Right ventricle myocardium inferior (tissue), 1 donor: ENCODE measurements around the gene OMD. TPM values are rescaled to one million over a fixed set of nuclear protein-coding genes. Genes with fewer than 3 reads are reported as not detected.
A peak's percentile ranks its signal among the peaks of the same experiment; 100 is the strongest.
"Not testable (repeated sequence)": the region's sequence is repeated elsewhere in the genome, so short reads cannot be mapped to it uniquely, and the experiment has no call there.

Experiments
- ATAC-seq: fragments of 200-7000 bp; cut with Tn5 transposase; one replicate; pipeline ENCODE4 v1.9.1; 2020; ENCODE audit warnings: mild to moderate bottlenecking, moderate library complexity
- DNase-seq: peaks from one replicate; pipeline ENCODE4 v3.0.0; 2021; ENCODE audit errors: missing footprints
- intact Hi-C: fragments of 100-400 bp; cut with DNase I; formaldehyde crosslinking; loops from one replicate; pipeline ENCODE4 v1.11.0; 2022
- total RNA-seq: library from RNA; stranded (reverse); fragmentation: NEBNext Ultra II Directional; extraction: Animal tissue kit (Norgen Biotek cat#: 25700); gene quantifications from one replicate; pipeline ENCODE4 v1.2.1, GENCODE V29; 2021
- donor health status: DM: no; HTN: yes; CAD: no; lungs with severe emphysema.

Gene OMD
- total RNA-seq, 1 donor from 2014 or later: 3.2 TPM

- intact Hi-C loops: no loop called here
- no peak for ATAC-seq
- no peak for DNase-seq
Measured at GRCh38 chr9:92422611-92423338, 1.5 kb downstream of the OMD start.

DNA sequence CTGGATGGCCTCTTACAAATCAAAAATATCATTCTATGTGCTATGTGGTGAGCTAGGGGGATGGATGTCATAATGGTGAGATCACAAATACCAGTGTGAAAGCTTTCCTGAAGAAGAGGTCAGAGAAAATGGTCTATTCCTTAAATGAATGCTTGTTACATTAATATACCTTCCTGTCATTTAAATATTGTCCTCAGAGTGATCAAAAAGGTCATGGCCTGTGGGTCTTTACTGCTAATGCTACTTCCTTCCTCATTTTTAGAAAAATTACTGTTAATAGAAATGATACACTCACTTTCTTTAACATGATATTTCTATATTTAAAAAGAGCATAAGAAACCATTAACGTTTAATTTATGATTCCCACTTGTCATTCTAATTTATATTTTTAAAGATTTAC is 9.7 kb downstream of the OMD start:
- DNase-seq (no peak), ATAC-seq (no peak)
- intact Hi-C loops: no loop called here

- not testable (repeated sequence) for ATAC-seq
Measured at GRCh38 chr9:92411157-92411556, 13.1 kb downstream of the OMD start.

DNA sequence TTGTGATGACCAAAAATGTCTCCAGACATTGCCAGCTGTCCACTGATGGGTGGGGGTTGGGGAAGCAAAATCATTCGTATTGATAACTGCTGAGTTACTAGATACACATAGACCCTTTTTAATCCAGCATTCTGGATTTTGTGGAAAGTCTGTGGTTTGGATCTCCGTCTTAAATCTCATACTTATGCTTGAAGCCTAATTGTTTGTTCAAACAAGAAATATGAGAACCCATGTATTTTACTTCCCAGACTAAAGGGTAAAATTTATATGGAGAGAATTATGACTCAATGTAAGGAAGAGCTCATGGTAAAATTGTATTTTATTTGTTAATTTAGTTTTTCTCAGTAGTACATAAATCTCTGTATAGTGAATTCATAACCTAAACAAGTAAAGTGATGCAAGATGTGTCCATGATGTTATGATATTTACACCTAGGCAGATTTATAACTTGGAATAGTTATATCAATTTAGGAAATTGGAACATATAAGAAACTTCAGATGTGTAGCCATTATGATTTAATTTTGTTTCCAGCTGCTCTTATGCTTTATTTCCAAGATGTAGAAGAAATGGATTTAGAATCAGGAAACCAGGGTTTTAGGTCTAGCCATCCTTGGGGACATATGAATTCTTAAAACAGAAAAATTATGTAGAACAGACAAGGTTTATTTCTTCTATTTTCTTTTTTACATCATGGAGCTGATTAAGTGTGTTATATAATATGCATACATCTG is 15.4 kb downstream of the OMD start:
- DNase-seq: no peak
- ATAC-seq: no peak
- intact Hi-C loops: no loop called here

More at GRCh38 chr9:92411157-92411556, 13.1 kb downstream of the OMD start:
- intact Hi-C loops, DNase-seq: not testable (repeated sequence)

- intact Hi-C loops: no loop called here
- ATAC-seq: no peak
Measured at GRCh38 chr9:92407818-92408217, 16.5 kb downstream of the OMD start.

DNA sequence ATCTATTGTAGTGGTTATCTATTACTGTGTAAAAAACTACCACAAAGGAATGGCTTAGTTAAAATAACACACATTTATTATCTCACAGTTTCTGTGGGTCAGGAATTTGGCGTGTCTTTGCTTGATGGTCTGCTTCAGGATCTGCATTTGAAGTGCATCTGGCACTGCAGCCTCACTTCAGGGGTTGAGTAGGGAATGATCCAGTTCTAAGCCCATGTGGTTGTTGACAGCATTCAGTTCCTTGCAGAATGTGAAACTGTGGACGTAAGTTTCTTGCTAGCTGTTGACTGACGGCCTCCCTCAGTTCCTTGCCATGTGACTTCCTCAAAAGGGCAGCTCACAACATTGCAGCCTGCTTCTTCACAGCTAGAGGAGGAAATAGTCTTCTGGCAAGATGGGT is 17.8 kb downstream of the OMD start:
- DNase-seq (no peak), ATAC-seq (peak; percentile 85)
- intact Hi-C loops: no loop called here

More at GRCh38 chr9:92407818-92408217, 16.5 kb downstream of the OMD start:
- DNase-seq: no peak

GRCh38 chr9:92405818-92406217 is 18.5 kb downstream of the OMD start:
- intact Hi-C loops: no loop called here

GRCh38 chr9:92404042-92404836 is 20.0 kb downstream of the OMD start, which contains the start of gene OGN:
Gene OGN (minus strand): TSS chr9:92404578. CDS start chr9:92403407, 1,171 bp downstream.
- intact Hi-C loops: no loop called here
- DNase-seq (no peak), ATAC-seq (no peak)

More at GRCh38 chr9:92405818-92406217, 18.5 kb downstream of the OMD start:
- DNase-seq (no peak), ATAC-seq (no peak)

DNA sequence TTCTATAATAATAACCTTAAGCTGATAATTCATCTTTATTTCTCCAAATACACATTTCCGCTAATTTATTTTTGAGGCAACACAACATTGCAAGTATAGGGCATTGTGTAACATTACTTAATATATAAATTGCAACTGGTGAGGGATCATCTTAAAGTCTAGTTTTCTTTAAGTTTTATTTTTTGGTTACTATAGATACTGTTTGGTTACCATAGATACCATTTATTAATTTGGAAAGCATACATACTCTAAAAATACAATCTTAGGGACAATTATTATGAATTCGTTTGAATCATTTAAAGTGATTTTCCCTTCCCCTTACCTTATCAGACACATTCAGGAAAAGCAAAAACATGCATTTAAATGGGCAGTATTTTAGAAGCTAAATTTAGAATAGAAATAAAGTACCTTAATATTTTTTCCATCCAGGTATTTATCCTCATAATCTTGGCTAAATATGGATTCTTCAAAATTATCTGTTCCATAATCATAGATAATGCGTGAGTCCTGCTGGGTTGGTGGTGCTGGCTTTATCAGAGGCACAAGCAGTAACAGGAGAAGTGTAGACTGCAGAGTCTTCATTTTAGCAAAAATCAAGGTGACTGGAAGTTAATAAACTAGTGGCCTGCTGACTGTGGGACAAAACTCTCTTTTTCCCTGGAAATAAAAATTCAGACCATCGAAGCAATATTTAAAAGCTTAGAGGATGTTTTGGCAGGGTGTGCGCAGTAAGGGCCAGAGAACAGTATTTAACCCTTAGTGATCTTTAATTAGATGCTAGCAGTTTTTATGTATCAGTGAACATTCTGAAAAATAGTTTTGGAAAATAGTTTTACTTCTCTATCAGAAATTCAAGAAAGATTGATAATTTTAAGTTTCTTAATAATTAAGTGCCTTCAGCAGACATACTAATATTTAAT is 21.2 kb downstream of the OMD start:
- DNase-seq (no peak), ATAC-seq (no peak)
- intact Hi-C loops: no loop called here

GRCh38 chr9:92402360-92402759 is 21.9 kb downstream of the OMD start:
- ATAC-seq: no peak
- intact Hi-C loops: no loop called here

GRCh38 chr9:92397853-92398252 is 26.4 kb downstream of the OMD start:
- ATAC-seq (no peak), DNase-seq (no peak)
- intact Hi-C loops: no loop called here

More at GRCh38 chr9:92402360-92402759, 21.9 kb downstream of the OMD start:
- no peak for DNase-seq

GRCh38 chr9:92395617-92396016 is 28.7 kb downstream of the OMD start:
- ATAC-seq (no peak), DNase-seq (no peak)
- intact Hi-C loops: no loop called here

DNA sequence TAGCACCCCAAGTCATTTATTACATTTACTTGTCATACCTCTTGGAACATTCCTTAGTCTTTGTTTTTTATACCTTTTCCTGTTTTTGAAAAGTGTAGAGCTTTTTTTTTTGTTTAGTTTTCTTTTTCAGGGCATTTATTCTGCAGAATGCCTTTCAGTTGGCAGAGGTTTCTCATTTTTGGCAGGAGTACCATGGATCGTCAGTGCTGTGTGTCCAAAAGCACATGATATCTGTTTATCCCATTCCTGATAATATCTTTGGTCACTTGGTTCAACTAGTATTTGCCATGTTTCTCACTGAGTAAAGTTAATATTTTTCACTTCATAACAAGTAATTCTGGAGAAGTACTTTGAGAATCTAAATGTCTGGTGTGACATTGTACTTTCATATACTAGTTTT is 30.6 kb downstream of the OMD start:
- no peak for ATAC-seq
- intact Hi-C loops: no loop called here
- DNase-seq: no peak

GRCh38 chr9:92392690-92393089 is 31.6 kb downstream of the OMD start:
- ATAC-seq (no peak), DNase-seq (no peak)
- intact Hi-C loops: no loop called here

- DNase-seq (no peak), ATAC-seq (no peak)
- intact Hi-C loops: no loop called here
Measured at GRCh38 chr9:92385953-92386352, 38.3 kb downstream of the OMD start.

GRCh38 chr9:92385477-92385876 is 38.8 kb downstream of the OMD start:
- DNase-seq (no peak), ATAC-seq (no peak)
- intact Hi-C loops: no loop called here

DNA sequence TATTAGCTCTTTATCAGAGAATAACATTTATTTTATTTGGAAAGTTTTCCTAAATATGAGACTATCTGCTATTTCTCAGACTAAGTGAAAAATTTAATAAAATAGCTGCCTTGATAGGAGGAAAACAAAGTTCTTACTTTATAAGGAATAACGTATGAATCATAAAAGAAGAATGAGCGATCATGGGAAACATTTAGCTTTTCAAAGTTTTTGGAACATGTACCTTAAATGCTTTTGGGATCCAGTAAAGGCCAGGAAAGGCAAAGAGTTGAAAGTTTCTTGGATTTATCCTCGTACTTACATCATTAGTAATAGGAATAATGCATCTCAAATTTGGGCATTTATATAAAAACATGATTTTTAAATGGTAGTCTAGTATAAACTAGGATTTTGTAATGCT is 39.3 kb downstream of the OMD start:
- intact Hi-C loops: no loop called here
- ATAC-seq: peak; percentile 48
- no peak for DNase-seq

GRCh38 chr9:92384375-92384774 is 39.9 kb downstream of the OMD start:
- ATAC-seq (no peak), DNase-seq (no peak)
- intact Hi-C loops: no loop called here
